NT2/D1 (cell line): ENCODE measurements around the gene NKAPL.

Source experiments
- SUZ12 ChIP-seq: IDR thresholded peaks from 2 replicates; pipeline ENCODE4 v1.6.1; 2011; ENCODE audit not compliant: insufficient read length, insufficient read depth; ENCODE audit errors: extremely low read depth
- YY1 ChIP-seq: IDR thresholded peaks from 2 replicates; pipeline ENCODE4 v1.6.1; 2011; ENCODE audit not compliant: insufficient read length, insufficient read depth

DNA sequence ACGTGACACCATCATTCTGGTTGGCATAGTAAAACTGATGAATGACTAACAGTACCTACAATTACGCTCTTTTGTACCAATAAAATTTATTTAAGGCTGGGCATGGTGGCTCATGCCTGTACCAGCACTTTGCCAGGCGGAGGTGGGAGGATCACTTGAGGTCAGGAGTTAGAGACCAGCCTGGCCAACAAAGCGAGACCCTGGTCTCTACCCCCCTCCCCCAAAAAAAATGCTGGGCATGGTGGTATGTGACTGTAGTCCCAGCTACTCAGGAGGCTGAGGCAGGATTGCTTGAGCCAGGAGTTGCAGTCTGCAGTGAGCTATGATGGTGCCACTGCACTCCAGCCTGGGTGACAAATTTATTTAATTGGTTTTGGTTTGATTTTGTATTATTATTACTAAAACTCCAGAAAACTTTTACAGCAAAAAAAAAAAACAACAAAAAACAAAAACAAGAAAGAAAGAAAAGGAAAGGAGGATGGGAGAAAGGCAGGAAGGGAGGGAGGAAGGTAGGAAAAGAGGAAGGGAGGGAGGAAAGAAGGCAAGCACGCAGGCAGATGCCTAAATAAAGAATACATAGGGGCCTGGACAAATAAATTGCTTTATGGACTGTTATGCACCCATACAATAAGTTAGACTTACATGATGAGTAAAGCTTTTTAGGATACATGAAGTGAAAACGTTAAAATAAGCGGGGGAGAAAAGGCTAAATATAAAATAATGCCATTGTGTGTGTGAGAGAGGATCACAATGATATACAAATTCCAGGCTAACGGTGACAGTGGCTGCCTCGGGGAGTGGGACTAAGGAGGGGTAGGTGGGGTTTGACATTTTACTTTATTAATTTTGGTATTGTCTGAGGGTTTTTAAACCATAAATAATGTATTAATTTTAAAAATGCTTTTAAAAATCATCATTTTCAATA is 34.7 kb upstream of the NKAPL start:
- TF ChIP-seq SUZ12 (no peak), YY1 (no peak)
